Skin epidermis (tissue), 12 donors: Measurements from ENCODE around the gene TRIO.

Experiments used
- H3K27ac ChIP-seq, 21 experiments: fragments of 200-600 bp; sonication (generic) in 11 of 21; one replicate each; pipeline ENCODE4 v1.5.0; 2020; ENCODE audit warnings: mild to moderate bottlenecking in 3 of 21, inconsistent platforms in 2 of 21, moderate library complexity in 2 of 21
- H3K4me3 ChIP-seq, 7 experiments: fragments of 200-600 bp; sonication (generic) in 2 of 7; one replicate each; pipeline ENCODE4 v1.5.0; 2020; ENCODE audit warnings: inconsistent platforms in 2 of 7, mild to moderate bottlenecking in 2 of 7, moderate library complexity in 1 of 7

TRIO gene

GRCh38 chr5:14231890-14232289, 88.7 kb downstream of the TRIO start:
- no peak overlapping the region for H3K27ac ChIP-seq
- H3K4me3 ChIP-seq, result no peak overlapping the region

GRCh38 chr5:14234204-14234603, 91.1 kb downstream of the TRIO start:
- Histone ChIP-seq H3K27ac (no peak overlapping the region), H3K4me3 (no peak overlapping the region)

GRCh38 chr5:14235872-14236271, 92.7 kb downstream of the TRIO start:
- Histone ChIP-seq H3K27ac (no peak overlapping the region), H3K4me3 (no peak overlapping the region)

GRCh38 chr5:14236757-14237156, 93.6 kb downstream of the TRIO start:
- Histone ChIP-seq H3K27ac (no peak overlapping the region), H3K4me3 (no peak overlapping the region)

GRCh38 chr5:14237317-14238086, 94.4 kb downstream of the TRIO start:
- H3K27ac ChIP-seq, result no peak overlapping the region

GRCh38 chr5:14238272-14238671, 95.1 kb downstream of the TRIO start:
- H3K4me3 ChIP-seq, result no peak overlapping the region

More at GRCh38 chr5:14237317-14238086, 94.4 kb downstream of the TRIO start:
- no peak overlapping the region for H3K4me3 ChIP-seq

GRCh38 chr5:14239404-14239803, 96.3 kb downstream of the TRIO start:
- no peak overlapping the region for H3K4me3 ChIP-seq
- no peak overlapping the region for H3K27ac ChIP-seq

More at GRCh38 chr5:14238272-14238671, 95.1 kb downstream of the TRIO start:
- no peak overlapping the region for H3K27ac ChIP-seq

GRCh38 chr5:14239951-14240350, 96.8 kb downstream of the TRIO start:
- Histone ChIP-seq H3K4me3 (no peak overlapping the region), H3K27ac (peak overlapping the region in 3 of 21 experiments; percentile 0 to 26 (median 13))

- Histone ChIP-seq H3K4me3 (no peak overlapping the region), H3K27ac (peak overlapping the region in 3 of 21 experiments; percentile 0 to 26 (median 13))
These were observed 97.2 kb downstream of the TRIO start for GRCh38 chr5:14240359-14240758.

- no peak overlapping the region for H3K4me3 ChIP-seq
- H3K27ac ChIP-seq, result no peak overlapping the region
These were observed 98.0 kb downstream of the TRIO start for GRCh38 chr5:14241141-14241540.

GRCh38 chr5:14242447-14242846, 99.3 kb downstream of the TRIO start:
- Histone ChIP-seq H3K4me3 (no peak overlapping the region), H3K27ac (no peak overlapping the region)

GRCh38 chr5:14242871-14243383, 99.8 kb downstream of the TRIO start:
- no peak overlapping the region for H3K27ac ChIP-seq
- H3K4me3 ChIP-seq, result no peak overlapping the region

- no peak overlapping the region for H3K27ac ChIP-seq
- no peak overlapping the region for H3K4me3 ChIP-seq
These were observed 100.6 kb downstream of the TRIO start for GRCh38 chr5:14243766-14244165.

- no peak overlapping the region for H3K27ac ChIP-seq
These were observed 101.6 kb downstream of the TRIO start for GRCh38 chr5:14244721-14245120.

GRCh38 chr5:14245132-14245925, 102.2 kb downstream of the TRIO start:
- Histone ChIP-seq H3K4me3 (no peak overlapping the region), H3K27ac (no peak overlapping the region)

More at GRCh38 chr5:14244721-14245120, 101.6 kb downstream of the TRIO start:
- no peak overlapping the region for H3K4me3 ChIP-seq

GRCh38 chr5:14246350-14247053, 103.4 kb downstream of the TRIO start:
- Histone ChIP-seq H3K4me3 (no peak overlapping the region), H3K27ac (no peak overlapping the region)

- Histone ChIP-seq H3K27ac (no peak overlapping the region), H3K4me3 (no peak overlapping the region)
These were observed 103.9 kb downstream of the TRIO start for GRCh38 chr5:14247054-14247386.

- no peak overlapping the region for H3K4me3 ChIP-seq
- H3K27ac ChIP-seq, result no peak overlapping the region
These were observed 106.3 kb downstream of the TRIO start for GRCh38 chr5:14249258-14250082.

- peak overlapping the region in 1 of 21 experiments; percentile 9 for H3K27ac ChIP-seq
- no peak overlapping the region for H3K4me3 ChIP-seq
These were observed 107.0 kb downstream of the TRIO start for GRCh38 chr5:14250084-14250695.
